ENCODE data around the gene RET. TPM values are rescaled to one million over a fixed set of nuclear protein-coding genes. Genes with fewer than 3 reads are reported as not detected.

RET gene
- total and polyA plus RNA-seq, 2 of the 13 experiments (the other 11 are each of a cell fraction or from before 2014, with no cell fraction given): 0.02 TPM; not detected in 1

DNA sequence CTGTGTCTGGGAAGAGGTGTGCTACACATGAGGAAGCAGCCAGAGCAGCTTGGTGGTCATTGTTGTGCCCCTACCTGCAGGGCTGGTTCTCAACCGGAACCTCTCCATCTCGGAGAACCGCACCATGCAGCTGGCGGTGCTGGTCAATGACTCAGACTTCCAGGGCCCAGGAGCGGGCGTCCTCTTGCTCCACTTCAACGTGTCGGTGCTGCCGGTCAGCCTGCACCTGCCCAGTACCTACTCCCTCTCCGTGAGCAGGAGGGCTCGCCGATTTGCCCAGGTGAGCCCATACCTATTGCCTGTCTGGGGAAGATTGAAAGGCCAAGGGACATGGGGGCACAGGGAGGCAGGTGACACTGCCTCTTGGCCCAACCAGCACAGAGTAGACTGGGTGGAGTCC is 32.1 kb downstream of the RET start:
- 73% methylated on average over 3 of the region's 12 CpGs for WGBS (ENCODE audit: low lambda C conversion rate)
- ATAC-seq: no peak
- Histone ChIP-seq H3K9ac (ENCODE audit: insufficient read depth, low read depth, low read length) (no peak overlapping the region), H2AFZ (ENCODE audit: low read length) (no peak overlapping the region), H3K9me3 (ENCODE audit: low read length) (no peaks in the 10 kb centered on the region), H3K36me3 (replicated peaks in 1 of 2; ENCODE audit: control insufficient read depth in 1 of 2, insufficient read depth in 2 of 2, low read length in 2 of 2) (no peaks in the 10 kb centered on the region), H3K4me3 (replicated peaks in 1 of 3; ENCODE audit: insufficient read depth in 1 of 3, low read depth in 2 of 3, low read length in 3 of 3) (no peak overlapping the region), H3K4me2 (ENCODE audit: low read depth, low read length) (no peak overlapping the region), H3K27ac (ENCODE audit: extremely low read length, insufficient read depth, low read length) (no peak overlapping the region), H3K79me2 (ENCODE audit: insufficient read depth, low read length) (no peaks in the 10 kb centered on the region), H4K20me1 (ENCODE audit: insufficient read depth, low read length) (no peaks in the 10 kb centered on the region), H3K4me1 (ENCODE audit: insufficient read depth, low read length) (peaks cover 22% of the 10 kb centered on the region), H3K27me3 (ENCODE audit: control insufficient read depth in 1 of 2, insufficient read depth in 2 of 2, low read length in 2 of 2) (peaks cover 2 to 16% of the 10 kb centered on the region in 2 experiments; a peak in 4 of 5 replicates)
- no peak for TF ChIP-seq GTF3A (CRISPR knock-in tag; conservative IDR thresholded peaks at IDR 0.05)
- TF ChIP-seq, protein P1, sequence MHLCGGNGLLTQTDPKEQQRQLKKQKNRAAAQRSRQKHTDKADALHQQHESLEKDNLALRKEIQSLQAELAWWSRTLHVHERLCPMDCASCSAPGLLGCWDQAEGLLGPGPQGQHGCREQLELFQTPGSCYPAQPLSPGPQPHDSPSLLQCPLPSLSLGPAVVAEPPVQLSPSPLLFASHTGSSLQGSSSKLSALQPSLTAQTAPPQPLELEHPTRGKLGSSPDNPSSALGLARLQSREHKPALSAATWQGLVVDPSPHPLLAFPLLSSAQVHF (CRISPR knock-in tag; IDR thresholded peaks at IDR 0.05): no peak
- no peak for TF ChIP-seq ZNF24 (IDR thresholded peaks at IDR 0.05)
- no peak for TF ChIP-seq ARID2 (CRISPR knock-in tag; IDR thresholded peaks at IDR 0.05; ENCODE audit: borderline replicate concordance)
- TF ChIP-seq ZNF746 (CRISPR knock-in tag; IDR thresholded peaks at IDR 0.05): no peak
- TF ChIP-seq RERE (CRISPR knock-in tag; IDR thresholded peaks at IDR 0.05; ENCODE audit: low read depth): no peak
- no peak for TF ChIP-seq MEIS1 (CRISPR knock-in tag; IDR thresholded peaks at IDR 0.05; ENCODE audit: borderline replicate concordance)
- TF ChIP-seq ZNF512B (CRISPR knock-in tag; IDR thresholded peaks at IDR 0.05; ENCODE audit: borderline replicate concordance): no peak
- TF ChIP-seq, protein P2, sequence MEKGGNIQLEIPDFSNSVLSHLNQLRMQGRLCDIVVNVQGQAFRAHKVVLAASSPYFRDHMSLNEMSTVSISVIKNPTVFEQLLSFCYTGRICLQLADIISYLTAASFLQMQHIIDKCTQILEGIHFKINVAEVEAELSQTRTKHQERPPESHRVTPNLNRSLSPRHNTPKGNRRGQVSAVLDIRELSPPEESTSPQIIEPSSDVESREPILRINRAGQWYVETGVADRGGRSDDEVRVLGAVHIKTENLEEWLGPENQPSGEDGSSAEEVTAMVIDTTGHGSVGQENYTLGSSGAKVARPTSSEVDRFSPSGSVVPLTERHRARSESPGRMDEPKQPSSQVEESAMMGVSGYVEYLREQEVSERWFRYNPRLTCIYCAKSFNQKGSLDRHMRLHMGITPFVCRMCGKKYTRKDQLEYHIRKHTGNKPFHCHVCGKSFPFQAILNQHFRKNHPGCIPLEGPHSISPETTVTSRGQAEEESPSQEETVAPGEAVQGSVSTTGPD (CRISPR knock-in tag; IDR thresholded peaks at IDR 0.05): no peak
- TF ChIP-seq ARHGAP35 (CRISPR knock-in tag; IDR thresholded peaks at IDR 0.05; ENCODE audit: borderline replicate concordance): no peak
- no peak for TF ChIP-seq BCL6 (CRISPR knock-in tag; IDR thresholded peaks at IDR 0.05)
- intact Hi-C loops (cut with micrococcal nuclease; ENCODE audit: unreplicated experiment) (no loop called here), in situ Hi-C loops (cut with HindIII; ENCODE audit: extremely low pct_ligation_motif_present, low pct_unique_long_range_greater_than_20kb) (loop anchor here (5.0 kb wide), 1 partner anchor 237 kb away; no protein-coding TSS in a partner anchor)
- CTCF ChIA-PET (ENCODE audit: low intra/inter-chr PET ratio, low total read pairs): no interaction called here
- FAIRE-seq: no peak
- no TSS peak for BruUV-seq (replicated peaks)
- DNase-seq (ENCODE audit: low spot score): no peak
- POLR2A ChIA-PET: no interaction called here

All from HepG2 (cell line).